SK-N-SH treated with all-trans-retinoic acid at 6 μM for 48 hours (cell line): ENCODE measurements around the gene FBP2.
"Not testable (repeated sequence)": the region's sequence is repeated elsewhere in the genome, so short reads cannot be mapped to it uniquely, and the experiment has no call there.

Experiments used
- ATAC-seq: fragments of 200-7000 bp; cut with Tn5 transposase; 3 replicates; pipeline ENCODE4 v1.9.1; 2020; ENCODE audit warnings: mild to moderate bottlenecking, moderate library complexity
- BACH2 ChIP-seq: fragments of 250-450 bp; sonication (Bioruptor Pico); IDR thresholded peaks from 2 replicates; pipeline ENCODE4 v1.9.0; 2021; ENCODE audit warnings: mild to moderate bottlenecking, borderline replicate concordance
- ESRRG ChIP-seq: fragments of 250-450 bp; sonication (Bioruptor Pico); IDR thresholded peaks from 2 replicates; pipeline ENCODE4 v1.6.1; 2021; ENCODE audit warnings: mild to moderate bottlenecking
- GLIS3 ChIP-seq: fragments of 250-450 bp; sonication (Bioruptor Pico); IDR thresholded peaks from 2 replicates; pipeline ENCODE4 v1.5.0; 2020; ENCODE audit warnings: mild to moderate bottlenecking, moderate library complexity
- ISL1 ChIP-seq: fragments of 250-450 bp; sonication (Bioruptor Pico); IDR thresholded peaks from 2 replicates; pipeline ENCODE4 v2.1.2; 2022; ENCODE audit warnings: mild to moderate bottlenecking, moderate library complexity
- OSR1 ChIP-seq: fragments of 250-450 bp; sonication (Bioruptor Pico); IDR thresholded peaks from 2 replicates; pipeline ENCODE4 v1.8.0; 2022; ENCODE audit warnings: moderate library complexity, mild to moderate bottlenecking, inconsistent platforms
- RARB ChIP-seq: fragments of 250-450 bp; sonication (Bioruptor Pico); IDR thresholded peaks from 2 replicates; pipeline ENCODE4 v1.8.0; 2021; ENCODE audit warnings: mild to moderate bottlenecking, moderate library complexity
- SNAI2 ChIP-seq: fragments of 250-450 bp; sonication (Bioruptor Pico); IDR thresholded peaks from 2 replicates; pipeline ENCODE4 v1.5.0; 2020; ENCODE audit warnings: mild to moderate bottlenecking, moderate library complexity
- TCF4 ChIP-seq: fragments of 250-450 bp; sonication (Bioruptor Pico); IDR thresholded peaks from 2 replicates; pipeline ENCODE4 v1.8.0; 2021; ENCODE audit warnings: mild to moderate bottlenecking, moderate library complexity, borderline replicate concordance
- TOX ChIP-seq: fragments of 250-450 bp; sonication (Bioruptor Pico); IDR thresholded peaks from 2 replicates; pipeline ENCODE4 v1.8.0; 2021; ENCODE audit warnings: mild to moderate bottlenecking, moderate library complexity, borderline replicate concordance
- ZC3H10 ChIP-seq: fragments of 250-450 bp; sonication (Bioruptor Pico); IDR thresholded peaks from 2 replicates; pipeline ENCODE4 v1.5.1; 2021; ENCODE audit warnings: mild to moderate bottlenecking, moderate library complexity
- ZFP3 ChIP-seq: fragments of 250-450 bp; sonication (Bioruptor Pico); IDR thresholded peaks from 2 replicates; pipeline ENCODE4 v1.5.0; 2020; ENCODE audit warnings: mild to moderate bottlenecking, moderate library complexity
- ZFP30 ChIP-seq: fragments of 450-650 bp; formaldehyde crosslinking; IDR thresholded peaks from 2 replicates; pipeline ENCODE4 v1.5.0; 2022; ENCODE audit warnings: mild to moderate bottlenecking, moderate library complexity
- ZNF565 ChIP-seq: fragments of 450-650 bp; formaldehyde crosslinking; conservative IDR thresholded peaks from 2 replicates; pipeline ENCODE4 v1.5.0; 2020; ENCODE audit warnings: low read depth, mild to moderate bottlenecking, moderate library complexity
- ZNF70 ChIP-seq: fragments of 450-650 bp; formaldehyde crosslinking; IDR thresholded peaks from 2 replicates; pipeline ENCODE4 v1.5.0; 2020; ENCODE audit warnings: mild to moderate bottlenecking, moderate library complexity
- ZNF8 ChIP-seq: fragments of 450-650 bp; formaldehyde crosslinking; IDR thresholded peaks from 2 replicates; pipeline ENCODE4 v1.5.0; 2020; ENCODE audit warnings: mild to moderate bottlenecking, moderate library complexity
- TF ChIP-seq, protein P1 (sequence below): fragments of 250-450 bp; sonication (Bioruptor Pico); IDR thresholded peaks from 2 replicates; pipeline ENCODE4 v1.5.1; 2020; ENCODE audit warnings: low read depth, mild to moderate bottlenecking, moderate library complexity
- TF ChIP-seq, protein P2 (sequence below): fragments of 250-450 bp; sonication (Bioruptor Pico); IDR thresholded peaks from 2 replicates; pipeline ENCODE4 v1.5.1; 2021; ENCODE audit warnings: mild to moderate bottlenecking, moderate library complexity
- TF ChIP-seq, protein P3 (sequence below): fragments of 250-450 bp; sonication (Bioruptor Pico); IDR thresholded peaks from 2 replicates; pipeline ENCODE4 v1.5.0; 2020; ENCODE audit warnings: mild to moderate bottlenecking, moderate library complexity
- TF ChIP-seq, protein P4 (sequence below): fragments of 250-450 bp; sonication (Bioruptor Pico); IDR thresholded peaks from 2 replicates; pipeline ENCODE4 v1.8.0; 2020; ENCODE audit warnings: mild to moderate bottlenecking, moderate library complexity, borderline replicate concordance

Gene FBP2

DNA sequence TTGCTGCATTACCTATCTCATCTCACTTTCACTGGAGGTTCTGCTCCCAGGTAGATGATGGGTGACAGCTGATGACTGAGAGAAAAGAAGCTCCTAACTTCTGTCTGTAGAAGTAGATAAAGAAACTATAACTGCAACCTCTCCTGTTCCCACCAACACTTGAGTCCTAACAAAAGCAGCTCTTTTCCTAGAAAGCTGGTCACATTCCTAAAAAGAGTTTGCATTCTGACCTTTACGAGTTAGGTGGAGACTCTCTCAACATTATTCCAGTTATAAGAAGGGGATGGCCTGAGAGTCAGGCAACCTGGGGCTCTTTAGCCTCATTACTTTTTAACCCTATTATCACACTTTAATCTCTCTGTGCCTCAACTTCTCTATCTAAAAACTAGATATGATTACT is 47.7 kb downstream of the FBP2 start (continued):
- no peak for TF ChIP-seq ISL1 (CRISPR knock-in tag)
- TF ChIP-seq, all 23 proteins: peak for 0

DNA sequence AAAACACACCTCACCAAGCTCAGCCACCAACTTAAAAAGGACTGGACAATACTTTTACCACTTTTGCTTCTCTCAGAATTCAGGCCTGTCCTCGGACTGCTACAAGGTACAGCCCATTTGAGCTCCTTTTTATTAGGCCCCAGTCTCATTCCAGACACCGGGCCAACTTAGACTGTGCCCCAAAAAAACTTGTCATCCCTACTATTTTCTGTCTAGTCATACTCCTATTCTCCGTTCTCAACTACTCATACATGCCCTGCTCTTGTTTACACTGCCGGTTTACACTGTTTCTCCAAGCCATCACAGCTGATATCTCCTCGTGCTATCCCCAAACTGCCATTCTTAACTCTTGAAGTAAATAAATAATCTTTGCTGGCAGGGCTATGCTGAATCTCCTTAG is 49.3 kb downstream of the FBP2 start:
- not testable (repeated sequence) for ATAC-seq

DNA sequence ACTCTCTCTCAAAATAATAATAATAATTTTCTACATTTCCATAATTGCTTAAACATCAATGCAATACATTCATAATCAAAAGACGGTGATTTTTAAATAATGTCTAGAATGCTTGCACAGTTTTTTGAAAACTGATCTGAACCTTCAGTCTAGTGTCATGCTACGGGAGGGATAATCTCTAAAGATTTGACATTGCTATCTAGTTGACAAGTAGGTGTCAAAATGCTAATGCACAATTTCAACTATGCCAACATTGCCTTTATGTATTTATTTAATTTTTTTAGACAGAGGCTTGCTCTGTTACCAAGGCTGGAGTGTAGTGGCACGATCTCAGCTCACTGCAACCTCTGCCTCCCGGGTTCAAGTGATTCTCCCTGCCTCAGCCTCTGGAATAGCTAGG is 54.7 kb downstream of the FBP2 start:
- ATAC-seq = no peak
- TF ChIP-seq ZNF565 = no peak
- TF ChIP-seq, protein P1, sequence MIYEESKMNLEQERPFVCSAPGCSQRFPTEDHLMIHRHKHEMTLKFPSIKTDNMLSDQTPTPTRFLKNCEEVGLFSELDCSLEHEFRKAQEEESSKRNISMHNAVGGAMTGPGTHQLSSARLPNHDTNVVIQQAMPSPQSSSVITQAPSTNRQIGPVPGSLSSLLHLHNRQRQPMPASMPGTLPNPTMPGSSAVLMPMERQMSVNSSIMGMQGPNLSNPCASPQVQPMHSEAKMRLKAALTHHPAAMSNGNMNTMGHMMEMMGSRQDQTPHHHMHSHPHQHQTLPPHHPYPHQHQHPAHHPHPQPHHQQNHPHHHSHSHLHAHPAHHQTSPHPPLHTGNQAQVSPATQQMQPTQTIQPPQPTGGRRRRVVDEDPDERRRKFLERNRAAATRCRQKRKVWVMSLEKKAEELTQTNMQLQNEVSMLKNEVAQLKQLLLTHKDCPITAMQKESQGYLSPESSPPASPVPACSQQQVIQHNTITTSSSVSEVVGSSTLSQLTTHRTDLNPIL (CRISPR knock-in tag) = no peak
- TF ChIP-seq RARB = no peak
- TF ChIP-seq, protein P2, sequence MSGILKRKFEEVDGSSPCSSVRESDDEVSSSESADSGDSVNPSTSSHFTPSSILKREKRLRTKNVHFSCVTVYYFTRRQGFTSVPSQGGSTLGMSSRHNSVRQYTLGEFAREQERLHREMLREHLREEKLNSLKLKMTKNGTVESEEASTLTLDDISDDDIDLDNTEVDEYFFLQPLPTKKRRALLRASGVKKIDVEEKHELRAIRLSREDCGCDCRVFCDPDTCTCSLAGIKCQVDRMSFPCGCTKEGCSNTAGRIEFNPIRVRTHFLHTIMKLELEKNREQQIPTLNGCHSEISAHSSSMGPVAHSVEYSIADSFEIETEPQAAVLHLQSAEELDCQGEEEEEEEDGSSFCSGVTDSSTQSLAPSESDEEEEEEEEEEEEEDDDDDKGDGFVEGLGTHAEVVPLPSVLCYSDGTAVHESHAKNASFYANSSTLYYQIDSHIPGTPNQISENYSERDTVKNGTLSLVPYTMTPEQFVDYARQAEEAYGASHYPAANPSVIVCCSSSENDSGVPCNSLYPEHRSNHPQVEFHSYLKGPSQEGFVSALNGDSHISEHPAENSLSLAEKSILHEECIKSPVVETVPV (CRISPR knock-in tag) = no peak
- TF ChIP-seq GLIS3 = no peak
- no peak for TF ChIP-seq ZNF8
- TF ChIP-seq, protein P3, sequence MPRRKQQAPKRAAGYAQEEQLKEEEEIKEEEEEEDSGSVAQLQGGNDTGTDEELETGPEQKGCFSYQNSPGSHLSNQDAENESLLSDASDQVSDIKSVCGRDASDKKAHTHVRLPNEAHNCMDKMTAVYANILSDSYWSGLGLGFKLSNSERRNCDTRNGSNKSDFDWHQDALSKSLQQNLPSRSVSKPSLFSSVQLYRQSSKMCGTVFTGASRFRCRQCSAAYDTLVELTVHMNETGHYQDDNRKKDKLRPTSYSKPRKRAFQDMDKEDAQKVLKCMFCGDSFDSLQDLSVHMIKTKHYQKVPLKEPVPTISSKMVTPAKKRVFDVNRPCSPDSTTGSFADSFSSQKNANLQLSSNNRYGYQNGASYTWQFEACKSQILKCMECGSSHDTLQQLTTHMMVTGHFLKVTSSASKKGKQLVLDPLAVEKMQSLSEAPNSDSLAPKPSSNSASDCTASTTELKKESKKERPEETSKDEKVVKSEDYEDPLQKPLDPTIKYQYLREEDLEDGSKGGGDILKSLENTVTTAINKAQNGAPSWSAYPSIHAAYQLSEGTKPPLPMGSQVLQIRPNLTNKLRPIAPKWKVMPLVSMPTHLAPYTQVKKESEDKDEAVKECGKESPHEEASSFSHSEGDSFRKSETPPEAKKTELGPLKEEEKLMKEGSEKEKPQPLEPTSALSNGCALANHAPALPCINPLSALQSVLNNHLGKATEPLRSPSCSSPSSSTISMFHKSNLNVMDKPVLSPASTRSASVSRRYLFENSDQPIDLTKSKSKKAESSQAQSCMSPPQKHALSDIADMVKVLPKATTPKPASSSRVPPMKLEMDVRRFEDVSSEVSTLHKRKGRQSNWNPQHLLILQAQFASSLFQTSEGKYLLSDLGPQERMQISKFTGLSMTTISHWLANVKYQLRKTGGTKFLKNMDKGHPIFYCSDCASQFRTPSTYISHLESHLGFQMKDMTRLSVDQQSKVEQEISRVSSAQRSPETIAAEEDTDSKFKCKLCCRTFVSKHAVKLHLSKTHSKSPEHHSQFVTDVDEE (CRISPR knock-in tag) = no peak
- no peak for TF ChIP-seq TOX
- TF ChIP-seq ZFP3 (CRISPR knock-in tag) = no peak

DNA sequence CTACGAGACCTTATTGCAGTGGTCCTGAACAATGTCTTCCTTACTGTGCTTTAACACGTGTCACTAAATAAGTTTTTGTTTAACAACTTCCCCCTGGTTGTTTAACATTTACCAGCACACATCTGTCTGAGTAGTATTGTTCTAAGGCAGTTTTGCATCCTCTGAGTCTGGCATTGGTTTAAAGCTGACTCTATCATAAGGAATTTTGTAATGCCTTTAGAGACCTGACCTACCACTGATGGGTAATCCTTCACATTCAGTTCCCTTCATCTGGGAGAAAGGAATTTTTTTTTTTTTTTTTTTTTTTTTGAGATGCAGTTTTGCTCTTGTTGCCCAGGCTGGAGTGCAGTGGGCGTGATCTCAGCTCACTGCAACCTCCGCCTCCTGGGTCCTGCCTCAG is 58.7 kb downstream of the FBP2 start:
- ATAC-seq = peak; percentile 42; the same call in 1 of the 3 replicates
- no peak for TF ChIP-seq GLIS3
- no peak for TF ChIP-seq BACH2 (CRISPR knock-in tag)
- TF ChIP-seq ZFP30 = no peak
- no peak for TF ChIP-seq RARB
- no peak for TF ChIP-seq ZFP3 (CRISPR knock-in tag)
- no peak for TF ChIP-seq ZC3H10 (CRISPR knock-in tag)
- TF ChIP-seq, protein P4, sequence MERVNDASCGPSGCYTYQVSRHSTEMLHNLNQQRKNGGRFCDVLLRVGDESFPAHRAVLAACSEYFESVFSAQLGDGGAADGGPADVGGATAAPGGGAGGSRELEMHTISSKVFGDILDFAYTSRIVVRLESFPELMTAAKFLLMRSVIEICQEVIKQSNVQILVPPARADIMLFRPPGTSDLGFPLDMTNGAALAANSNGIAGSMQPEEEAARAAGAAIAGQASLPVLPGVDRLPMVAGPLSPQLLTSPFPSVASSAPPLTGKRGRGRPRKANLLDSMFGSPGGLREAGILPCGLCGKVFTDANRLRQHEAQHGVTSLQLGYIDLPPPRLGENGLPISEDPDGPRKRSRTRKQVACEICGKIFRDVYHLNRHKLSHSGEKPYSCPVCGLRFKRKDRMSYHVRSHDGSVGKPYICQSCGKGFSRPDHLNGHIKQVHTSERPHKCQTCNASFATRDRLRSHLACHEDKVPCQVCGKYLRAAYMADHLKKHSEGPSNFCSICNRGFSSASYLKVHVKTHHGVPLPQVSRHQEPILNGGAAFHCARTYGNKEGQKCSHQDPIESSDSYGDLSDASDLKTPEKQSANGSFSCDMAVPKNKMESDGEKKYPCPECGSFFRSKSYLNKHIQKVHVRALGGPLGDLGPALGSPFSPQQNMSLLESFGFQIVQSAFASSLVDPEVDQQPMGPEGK = no peak
- TF ChIP-seq ZNF565 = no peak
- TF ChIP-seq ZNF8 = no peak
- TF ChIP-seq TCF4 (CRISPR knock-in tag) = no peak
- TF ChIP-seq ZNF70 (CRISPR knock-in tag) = no peak
- TF ChIP-seq ESRRG = no peak
- TF ChIP-seq OSR1 (CRISPR knock-in tag) = no peak

DNA sequence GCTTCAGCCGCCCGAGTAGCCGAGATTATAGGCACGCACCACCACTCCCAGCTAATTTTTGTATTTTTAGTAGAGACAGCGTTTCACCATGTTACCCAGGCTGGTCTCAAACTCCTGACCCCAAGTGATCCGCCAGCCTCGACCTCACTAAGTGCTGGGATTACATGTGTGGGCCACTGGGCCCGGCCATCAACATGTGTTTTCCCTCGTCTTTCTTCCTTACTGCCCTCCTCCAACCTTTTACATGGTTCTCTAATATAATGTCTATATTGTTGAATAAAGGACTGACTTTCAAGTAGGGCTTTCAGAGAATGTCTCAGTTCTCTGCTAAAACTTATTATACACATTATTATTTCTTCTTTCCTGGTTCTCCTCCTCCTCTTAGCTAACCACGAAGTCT is 60.0 kb downstream of the FBP2 start:
- no peak for ATAC-seq
- TF ChIP-seq TOX (no peak), ZFP3 (CRISPR knock-in tag) (no peak), ESRRG (no peak), ZNF8 (no peak), SNAI2 (no peak), BACH2 (CRISPR knock-in tag) (no peak), GLIS3 (no peak), RARB (no peak)
- TF ChIP-seq, protein P2 (CRISPR knock-in tag) = no peak
